ENCODE data around the gene ENTPD8.

ENTPD8 gene

DNA sequence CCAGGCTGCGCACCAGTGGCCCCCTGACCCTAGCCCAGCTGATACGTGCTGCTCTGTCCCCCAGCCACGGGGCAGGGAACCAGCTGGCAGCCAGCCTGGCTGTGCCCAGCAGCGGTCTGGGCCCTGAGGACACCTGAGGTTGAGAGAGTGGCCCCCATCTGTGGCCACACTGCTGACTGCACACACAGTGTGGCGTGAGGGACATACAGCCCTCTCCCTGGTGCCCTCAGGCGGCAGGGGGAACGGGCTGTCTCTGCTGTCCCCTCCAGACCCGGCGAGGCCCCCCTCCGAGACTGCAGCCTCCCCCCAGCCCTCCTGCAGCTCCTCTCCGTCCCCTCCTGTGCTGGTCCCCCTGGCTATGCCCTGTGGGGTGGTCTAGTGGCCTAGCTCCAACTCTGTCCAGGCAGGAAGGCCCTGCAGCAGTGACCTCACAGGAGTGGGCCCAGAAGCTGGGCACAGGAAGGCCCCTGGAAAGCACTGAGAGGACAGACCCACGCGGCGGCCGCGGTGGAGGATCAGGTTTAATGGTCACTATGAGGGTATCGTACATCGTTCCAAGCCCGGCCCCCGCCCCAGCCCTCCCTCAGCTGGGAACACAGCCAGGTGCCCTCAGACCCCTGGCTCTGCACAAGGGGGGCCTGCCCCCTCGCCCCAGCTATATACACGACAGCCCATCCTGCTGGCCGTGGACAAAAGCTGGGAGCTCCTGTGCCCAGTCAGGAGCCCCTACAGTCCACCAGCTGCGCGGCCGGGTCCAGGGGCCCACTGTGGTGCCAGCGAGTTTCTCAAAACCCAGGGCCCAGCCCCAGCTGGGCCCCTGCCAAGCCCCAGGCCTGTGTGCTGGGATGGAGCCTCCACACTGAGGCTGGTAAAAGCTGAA is 6.8 kb upstream of the ENTPD8 start:
- DNase-seq (ENCODE audit: low spot score): no peak

DNA sequence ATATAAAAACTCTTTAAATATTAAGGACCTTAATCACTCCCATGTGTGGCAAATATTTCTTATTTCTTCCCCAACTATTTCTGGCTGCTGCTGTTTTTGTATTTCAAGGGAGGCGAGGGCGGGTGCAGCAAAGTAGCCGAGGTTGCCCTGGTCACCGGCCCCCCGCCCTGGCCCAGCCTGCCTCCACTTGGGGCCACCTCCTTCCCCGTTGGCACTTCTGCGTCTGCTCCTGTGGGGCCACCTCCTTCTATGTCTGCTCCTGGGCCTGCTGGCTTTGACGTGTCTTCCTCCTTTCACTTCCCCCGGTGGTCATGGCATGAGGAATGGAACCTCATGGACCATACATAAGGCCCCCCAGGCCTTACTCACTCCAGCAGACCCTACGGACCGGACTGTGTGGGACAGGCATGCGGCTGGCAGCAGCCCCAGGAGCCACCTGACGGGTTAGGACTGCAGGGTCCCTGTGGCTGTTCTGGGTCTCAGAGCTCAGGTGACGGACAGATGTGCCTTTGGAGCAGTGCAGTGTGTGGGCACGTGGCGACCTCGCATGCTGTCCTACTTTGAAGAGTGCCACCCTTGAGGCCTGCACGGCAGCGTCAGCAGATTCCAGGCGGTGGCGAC is 5.8 kb upstream of the ENTPD8 start:
- DNase-seq (ENCODE audit: low spot score): peak; percentile 57

DNA sequence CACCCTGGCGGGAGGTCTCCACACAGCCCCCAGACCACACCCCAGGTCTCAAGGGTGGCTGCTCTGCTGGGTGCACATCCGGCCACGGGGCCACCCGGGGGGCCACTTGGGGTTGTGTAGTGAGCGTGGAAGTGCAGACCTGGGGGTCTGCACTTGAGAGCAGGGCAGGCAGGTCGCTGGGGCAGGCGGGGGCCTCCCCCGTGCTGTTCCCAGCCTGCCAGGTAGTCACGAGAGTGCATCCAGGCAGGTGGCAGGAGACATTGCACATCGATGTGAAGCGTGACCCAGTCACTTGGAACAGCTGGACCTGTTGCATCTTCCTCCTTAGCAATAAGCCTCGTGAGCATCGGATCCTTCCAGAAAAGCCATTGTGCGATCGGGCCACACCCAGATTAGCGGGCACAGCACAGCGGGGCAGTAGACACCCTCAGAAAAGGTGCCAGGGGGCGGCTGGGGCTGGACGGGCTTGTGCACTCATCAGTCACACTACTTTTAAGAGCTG is 4.8 kb upstream of the ENTPD8 start:
- DNase-seq (ENCODE audit: low spot score): no peak

DNA sequence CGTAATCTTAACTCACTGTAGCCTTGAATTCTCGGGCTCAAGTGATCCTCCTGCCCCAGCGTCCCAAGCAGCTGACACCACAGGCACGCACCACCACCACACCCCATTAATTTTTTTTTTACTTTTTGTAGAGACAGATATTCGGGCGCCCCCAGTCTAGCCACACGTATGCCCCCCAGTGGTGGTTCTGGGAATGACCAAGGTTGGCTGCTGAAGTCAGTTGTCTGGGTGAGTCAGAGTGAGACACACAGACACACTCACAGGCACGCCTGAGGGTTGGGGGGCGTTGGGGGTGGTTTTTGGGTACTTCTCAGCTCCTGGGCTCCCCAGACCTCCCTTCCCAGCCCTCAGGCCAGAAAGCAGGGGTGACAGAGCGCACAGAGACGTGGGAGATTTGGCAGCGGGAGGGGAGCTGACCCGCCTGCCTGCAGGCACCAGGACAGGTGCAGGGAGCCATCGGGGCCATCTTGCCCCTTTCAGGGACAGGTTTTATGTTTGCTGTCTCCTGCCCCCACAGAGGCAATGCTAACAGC is 4.2 kb upstream of the ENTPD8 start:
- DNase-seq (ENCODE audit: low spot score): peak; percentile 86

DNA sequence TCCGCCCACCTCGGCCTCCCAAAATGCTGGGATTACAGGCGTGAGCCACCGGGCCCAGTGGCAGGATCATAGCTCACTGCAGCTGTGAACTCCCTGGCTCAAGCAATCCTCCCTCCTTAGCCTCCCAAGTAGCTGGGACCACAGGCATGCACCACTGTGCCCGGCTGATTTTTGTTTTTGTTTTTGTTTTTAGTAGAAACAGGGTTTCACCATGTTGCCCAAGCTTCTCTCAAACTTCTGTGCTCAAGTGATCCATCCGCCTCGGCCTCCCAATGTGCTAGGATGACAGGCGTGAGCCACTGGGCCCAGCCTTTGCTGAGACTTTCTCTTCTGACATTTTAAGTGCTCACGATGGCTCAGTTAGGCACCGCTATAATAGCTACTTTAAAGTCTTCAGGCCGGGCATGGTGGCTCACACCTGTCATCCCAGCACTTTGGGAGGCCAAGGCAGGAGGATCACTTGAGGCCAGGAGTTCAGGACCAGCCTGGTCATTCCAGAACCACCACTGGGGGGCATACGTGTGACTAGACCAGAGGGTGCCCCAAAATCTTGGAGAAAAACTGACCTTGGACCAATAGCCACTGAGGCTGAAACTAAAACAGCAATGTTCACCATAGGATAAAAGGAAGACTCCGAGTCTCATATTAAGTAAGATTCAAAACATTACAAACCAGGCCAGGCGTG is 3.1 kb upstream of the ENTPD8 start:
- DNase-seq (ENCODE audit: low spot score): no peak

DNA sequence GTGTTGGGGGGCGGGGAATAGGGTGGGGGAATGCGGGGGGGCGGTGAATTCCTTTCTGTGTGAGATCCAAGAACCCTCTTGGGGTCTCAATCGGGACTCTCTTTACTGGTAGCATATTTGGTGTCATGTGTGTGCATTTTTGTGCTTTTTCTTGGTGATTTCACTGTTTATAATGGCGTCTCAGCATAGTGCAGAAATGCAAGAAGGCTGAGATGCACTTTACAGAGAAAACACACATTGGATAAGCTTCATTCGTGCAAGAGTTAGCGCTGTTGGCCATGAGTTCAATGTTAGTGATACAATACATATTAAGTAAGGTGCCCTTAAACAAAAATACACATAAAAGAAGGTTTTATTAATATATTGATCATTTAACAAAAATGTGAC is 771 bp upstream of the ENTPD8 start:
- no peak for DNase-seq (ENCODE audit: low spot score)

DNA sequence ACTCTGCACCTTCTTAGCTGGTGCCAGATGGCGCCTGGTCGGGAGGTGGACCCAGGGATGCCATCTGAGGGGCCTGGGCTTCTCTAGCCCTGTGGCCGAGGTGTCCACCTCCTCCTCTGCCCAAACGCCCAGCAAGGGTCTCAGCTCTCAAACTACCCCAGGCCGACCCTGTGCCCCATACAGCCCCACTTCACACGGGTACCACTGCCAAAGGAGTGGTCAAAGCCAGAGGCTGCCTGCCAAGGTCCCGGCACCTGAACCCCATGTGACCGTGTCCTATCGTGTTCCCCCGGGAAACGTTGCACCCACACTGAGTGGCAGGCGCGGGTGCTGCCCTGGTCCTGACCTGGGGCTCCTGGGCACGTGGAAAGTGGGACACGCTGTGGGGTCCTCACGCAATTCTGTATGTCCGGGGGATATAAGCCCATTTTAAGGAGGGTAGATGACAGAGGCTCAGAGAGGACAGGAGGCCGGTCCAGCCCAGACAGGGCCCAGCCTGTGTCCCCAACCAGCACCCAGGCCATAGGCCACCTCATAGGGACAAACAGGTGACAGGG is 1.9 kb downstream of the ENTPD8 start:
- DNase-seq (ENCODE audit: low spot score): no peak

DNA sequence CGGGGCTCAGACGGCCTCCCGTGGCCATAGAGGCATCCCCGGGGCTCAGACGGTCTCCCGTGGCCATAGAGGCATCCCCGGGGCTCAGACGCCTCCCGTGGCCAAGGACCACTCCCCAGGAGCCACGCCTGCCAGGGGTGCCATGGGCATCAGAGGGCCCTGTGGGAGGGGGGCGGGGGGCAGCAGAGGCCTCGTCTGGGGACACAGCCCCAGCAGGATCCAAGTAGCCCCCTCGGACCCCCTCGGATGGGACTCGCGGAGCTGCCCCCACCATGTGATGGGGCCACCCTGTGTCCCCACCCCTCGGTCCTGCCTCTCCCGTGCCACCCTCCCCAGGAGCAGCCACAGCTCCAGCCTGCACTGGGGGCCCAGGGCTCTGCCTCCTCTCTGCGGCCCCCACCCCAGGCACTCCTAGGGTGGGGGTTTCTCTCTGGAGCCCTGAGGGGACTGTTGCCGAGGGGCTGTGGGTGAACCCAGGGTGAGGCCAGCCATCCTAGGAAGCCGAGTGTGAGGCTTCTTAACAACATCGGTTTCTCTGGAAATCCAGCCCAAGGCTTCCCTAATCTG is 2.5 kb downstream of the ENTPD8 start:
- DNase-seq (ENCODE audit: low spot score): no peak

DNA sequence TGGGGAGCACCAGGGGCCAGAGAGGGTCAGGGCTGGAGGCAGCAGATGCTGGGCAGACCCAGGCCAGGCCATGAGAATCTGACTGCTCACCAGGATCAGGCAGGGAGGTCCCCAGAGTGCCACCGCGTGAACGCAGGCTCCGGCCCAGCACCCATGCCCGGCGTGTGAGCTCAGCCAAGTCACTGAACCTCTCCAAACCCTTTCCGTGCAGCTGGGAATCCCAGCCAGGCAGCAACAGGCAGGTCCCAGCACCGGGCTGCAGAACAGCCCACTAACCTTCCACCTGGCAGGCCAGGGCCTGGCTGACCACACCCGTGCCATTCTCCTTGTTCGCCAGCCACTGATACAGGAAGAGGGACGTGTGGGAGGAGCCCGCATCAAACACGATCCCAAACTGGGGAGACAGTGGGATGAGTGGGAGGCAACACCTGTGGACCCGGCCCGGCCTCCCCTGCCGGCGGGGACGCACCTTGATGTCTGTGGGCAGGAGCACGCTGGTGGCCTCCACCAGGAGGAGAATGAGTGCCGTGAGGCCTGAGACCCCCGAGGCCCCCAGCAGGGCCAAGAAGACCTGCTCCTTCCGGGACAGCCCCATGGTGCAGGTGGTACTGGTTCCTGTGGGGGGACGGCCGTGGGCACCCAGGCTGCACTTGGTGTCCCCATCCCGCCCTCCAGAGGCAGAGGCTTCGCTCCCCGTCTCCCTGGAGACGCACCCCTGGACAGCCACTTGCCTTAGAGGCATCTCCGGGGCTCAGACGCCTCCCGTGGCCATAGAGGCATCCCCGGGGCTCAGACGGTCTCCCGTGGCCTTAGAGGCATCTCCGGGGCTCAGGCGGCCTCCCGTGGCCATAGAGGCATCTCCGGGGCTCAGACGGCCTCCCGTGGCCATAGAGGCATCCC is 3.2 kb downstream of the ENTPD8 start:
- DNase-seq (ENCODE audit: low spot score): no peak

DNA sequence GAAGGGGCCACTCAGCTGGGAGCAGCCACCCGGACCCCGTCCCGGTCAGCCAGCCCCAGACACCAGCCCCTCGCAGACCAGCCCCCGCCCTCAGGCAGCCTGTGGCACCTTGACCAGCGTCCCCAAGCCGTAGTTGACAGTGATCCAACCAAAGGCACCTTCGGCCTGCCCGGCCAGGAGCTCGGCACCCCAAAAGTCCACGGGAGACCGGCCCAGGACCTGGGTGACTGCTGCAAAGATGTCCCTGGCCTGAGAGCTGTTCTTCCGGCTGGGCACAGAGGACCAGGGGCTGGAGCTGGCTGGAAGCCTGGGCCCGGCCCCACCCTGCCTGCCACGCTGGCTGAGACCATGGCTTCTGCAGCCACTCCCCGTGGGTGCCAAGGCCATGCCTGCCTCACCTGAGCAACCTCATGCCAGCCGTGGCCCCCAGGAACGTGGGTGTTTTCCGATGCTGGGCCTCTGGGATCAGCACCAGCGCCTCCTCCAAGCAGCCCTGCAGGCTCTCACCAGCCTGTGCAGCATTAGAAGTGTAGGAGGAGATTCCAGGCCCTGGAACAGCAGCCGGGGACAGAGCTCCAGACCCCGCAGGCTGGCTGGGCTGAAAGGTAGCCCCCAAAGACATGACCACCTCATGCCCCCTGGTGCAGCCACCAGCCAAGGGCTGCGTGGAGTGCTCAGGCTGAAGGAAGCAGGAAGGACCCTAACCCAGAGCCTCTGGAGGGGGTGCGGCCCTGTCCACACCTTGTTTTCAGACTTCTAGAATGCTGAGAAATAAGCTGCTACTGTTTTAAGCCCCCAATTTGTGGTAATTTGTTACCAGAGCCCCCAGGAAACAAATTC is 4.2 kb downstream of the ENTPD8 start:
- DNase-seq (ENCODE audit: low spot score): no peak

DNA sequence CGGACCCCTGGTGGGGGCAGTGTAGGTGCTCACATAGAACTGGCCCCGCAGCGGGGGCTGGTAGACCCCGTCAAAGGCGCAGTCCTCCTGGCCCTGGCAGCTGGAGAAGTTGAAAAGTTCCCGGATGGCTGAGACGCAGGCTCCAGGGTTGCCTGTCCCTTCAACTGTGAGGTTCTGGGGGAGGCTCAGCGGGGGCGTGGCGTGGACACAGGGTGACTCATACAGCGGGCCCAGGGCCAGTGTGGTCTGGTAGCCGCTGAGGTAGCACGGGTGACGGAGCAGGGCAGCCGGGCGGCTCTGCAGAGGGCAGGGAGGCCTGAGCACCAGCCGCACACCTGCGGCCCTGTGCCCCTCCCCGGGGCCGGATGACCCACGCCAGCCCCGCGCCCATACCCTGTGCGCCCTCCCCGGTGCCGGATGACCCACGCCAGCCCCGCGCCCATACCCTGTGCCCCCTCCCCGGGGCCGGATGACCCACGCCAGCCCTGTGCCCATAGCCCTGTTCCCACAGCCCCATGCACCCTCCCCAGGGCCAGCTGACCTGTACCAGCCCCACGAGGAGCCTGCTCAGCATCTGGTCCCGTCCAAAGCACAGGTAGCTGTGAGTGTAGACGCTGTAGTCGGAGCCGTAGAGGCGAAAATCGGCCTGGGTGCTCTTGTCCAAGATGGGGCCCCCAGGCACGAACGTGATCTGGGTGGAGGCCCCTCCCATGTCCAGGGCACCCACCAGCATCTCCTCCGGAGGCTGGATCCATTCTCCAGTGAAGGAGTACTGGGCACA is 5.0 kb downstream of the ENTPD8 start:
- peak; percentile 97 for DNase-seq (ENCODE audit: low spot score)

DNA sequence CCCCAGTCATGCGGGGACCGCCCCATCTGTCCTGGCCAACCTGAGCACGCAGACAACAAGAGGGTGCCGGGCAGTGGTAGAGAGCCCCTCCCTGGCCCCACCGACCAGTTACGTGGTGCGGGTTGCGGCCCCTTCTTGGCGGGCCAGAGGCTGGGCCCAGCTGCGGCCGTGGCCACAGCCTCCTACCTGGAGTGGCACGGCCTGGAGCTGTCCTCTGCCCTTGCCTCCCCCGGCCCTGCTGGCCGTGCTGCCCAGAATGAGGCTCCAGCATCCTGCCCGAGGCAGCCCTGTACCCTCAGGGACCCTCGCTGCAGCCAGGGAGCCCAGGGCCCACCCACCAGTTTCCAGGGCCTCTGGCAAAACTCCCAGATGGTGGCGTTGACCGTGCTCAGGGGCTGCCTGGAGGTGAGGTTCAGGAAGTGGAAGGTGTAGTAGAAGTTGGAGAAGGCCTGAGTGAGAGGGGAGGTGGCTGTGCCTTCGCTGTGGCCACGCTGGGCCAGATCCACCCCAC is 5.7 kb downstream of the ENTPD8 start:
- DNase-seq (ENCODE audit: low spot score): no peak

DNA sequence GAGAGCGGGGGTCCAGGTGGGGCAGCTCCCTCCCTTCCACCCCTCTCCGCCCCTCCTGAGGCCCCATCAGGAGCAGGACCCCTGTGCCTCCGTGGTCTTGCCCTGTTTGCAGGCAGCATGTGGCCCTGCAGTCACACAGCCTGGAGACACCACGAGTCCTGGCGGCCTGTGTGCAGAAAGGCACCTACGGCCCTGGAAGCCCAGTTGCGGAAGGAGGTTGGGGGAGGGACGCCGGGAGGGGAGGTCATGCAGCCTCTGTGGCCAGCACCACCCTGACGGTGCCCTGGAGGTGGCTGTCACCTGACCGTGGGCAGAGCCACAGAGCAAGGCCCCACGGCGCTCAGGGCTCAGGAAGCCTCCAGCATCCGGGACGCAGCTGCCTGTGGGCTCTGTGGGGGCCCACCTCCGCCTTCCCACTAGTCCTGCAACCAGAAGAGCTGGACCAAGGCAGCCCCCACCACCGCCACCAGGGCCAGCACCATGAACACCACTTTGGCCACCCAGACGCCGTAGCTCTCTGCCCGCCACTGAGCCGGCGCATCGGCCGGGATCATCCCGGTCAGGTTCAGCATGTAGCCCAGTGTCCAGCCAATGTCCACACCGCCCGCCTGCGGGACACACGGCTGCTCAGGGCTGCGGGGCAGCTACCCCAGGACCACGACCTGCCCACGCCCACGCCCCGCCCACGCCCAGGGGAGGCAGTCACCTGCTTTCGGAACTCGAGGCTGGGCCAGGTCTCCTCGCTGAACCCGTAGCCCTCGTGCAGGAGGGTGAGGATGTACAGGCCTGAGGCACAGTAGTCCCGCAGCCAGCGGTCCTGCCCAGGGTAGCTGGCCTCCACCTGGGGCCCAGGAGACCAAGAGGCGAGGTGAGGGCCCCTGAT is 6.4 kb downstream of the ENTPD8 start:
- DNase-seq (ENCODE audit: low spot score): no peak

DNA sequence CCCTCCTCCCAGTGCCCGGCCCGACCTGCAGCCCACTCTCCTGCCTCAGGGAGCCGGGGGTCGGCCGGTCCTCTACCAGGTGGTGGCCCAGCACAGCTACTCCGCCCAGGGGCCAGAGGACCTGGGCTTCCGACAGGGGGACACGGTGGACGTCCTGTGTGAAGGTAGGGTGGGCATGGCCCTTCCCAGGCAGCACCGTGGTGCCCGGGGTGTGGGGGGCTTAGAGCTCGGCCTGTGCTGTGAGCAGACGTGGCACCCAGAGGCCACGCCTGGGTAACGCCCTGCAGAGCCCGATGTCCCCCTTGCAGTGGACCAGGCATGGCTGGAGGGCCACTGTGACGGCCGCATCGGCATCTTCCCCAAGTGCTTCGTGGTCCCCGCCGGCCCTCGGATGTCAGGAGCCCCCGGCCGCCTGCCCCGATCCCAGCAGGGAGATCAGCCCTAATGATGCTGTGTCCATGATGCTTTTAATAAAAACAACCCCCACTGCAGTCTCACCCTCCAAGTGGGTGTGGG is 7.2 kb downstream of the ENTPD8 start:
- no peak for DNase-seq (ENCODE audit: low spot score)

DNA sequence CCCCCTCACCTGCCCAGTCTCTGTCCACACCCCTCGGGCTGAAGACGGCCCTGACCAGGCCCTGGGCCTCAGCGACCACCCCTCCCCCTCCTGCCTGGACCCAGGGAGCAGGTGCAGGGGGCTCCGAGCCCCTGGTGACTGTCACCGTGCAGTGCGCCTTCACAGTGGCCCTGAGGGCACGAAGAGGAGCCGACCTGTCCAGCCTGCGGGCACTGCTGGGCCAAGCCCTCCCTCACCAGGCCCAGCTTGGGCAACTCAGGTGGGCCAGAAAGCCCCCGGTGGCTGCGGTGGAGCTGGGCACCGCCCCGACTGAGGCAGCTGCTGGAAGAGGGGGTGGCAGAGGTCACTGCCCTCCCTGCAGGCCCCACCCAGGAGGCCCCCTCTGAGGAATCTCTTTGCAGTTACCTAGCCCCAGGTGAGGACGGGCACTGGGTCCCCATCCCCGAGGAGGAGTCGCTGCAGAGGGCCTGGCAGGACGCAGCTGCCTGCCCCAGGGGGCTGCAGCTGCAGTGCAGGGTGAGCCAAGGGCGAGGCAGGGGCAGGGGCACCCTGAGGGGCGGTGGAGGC is 7.7 kb downstream of the ENTPD8 start:
- no peak for DNase-seq (ENCODE audit: low spot score)

DNA sequence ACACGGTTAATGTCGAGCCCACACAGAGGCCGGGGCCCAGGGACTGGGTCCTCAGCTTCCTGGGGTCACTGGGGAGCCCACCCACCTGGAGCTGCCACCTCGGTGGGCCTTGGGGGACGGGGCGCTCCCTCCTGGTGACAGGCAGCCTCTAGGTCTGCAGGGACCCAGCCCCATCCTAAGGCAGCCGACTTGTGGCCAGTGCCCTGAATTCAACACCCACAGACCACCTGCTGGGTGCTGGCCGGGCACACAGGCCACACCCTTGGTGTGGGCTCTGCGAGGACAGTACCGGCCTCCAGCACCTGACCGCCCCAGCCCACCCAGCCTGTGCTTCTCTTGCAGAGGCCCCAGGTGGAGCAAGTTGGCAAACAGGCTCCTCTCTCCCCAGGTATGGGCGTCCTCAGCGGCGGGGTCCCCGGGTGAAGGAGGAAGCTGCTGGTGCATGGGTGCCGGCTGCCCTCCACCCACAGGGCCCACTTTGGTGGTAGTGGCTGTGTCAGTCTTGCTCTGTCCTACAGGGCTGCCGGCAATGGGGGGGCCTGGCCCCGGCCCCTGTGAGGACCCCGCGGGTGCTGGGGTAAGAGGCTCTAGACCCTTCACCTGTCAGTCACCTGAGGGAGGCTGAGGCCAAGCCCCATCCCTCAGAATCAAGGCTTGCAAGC is 8.3 kb downstream of the ENTPD8 start:
- no peak for DNase-seq (ENCODE audit: low spot score)

DNA sequence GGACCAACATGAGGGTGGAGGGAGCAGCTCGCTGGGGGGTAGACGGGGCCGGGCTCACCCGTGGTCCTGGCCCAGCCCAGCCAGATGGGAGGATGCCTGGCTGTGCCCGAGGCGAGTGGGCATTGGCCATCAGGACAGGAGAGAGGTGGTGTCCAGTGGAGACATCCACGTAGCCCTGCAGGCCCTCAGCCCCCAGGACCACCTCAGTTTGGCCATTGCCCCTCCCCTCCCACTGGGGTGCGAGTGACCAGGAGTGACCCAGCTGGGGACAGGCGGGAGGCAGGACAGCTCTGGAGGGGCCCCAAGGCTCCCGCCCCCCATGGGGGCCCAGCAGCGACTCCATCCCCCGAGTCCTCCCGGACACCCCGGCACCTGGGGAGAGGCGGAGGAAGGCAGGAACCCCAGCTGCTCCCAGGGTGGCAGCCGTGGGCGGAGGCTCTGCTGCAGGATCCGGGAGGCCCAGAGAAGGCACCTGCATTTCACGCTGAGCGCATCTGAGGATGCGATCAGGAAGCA is 9.7 kb downstream of the ENTPD8 start:
- no peak for DNase-seq (ENCODE audit: low spot score)

Data from AG20443 (cell line).